ENCODE results near the gene COX6A2.
"Not testable (repeated sequence)": the region's sequence is repeated elsewhere in the genome, so short reads cannot be mapped to it uniquely, and the experiment has no call there.

DNA sequence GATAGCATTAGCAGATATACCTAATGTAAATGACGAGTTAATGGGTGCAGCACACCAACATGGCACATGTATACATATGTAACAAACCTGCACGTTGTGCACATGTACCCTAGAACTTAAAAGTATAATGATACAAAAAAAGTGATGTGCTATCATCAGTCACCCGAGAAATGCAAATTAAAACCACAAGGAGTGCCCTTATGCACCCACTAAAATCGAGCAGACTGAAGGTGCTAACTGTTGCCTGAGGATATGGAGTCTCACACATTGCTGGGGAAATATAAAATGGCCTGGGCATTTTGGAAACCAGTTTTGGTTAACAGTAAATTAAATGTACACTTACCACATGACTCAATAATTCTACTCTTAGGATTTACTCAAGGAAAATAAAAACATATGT, 10.9 kb upstream of the COX6A2 start:
- TF ChIP-seq, protein P1, sequence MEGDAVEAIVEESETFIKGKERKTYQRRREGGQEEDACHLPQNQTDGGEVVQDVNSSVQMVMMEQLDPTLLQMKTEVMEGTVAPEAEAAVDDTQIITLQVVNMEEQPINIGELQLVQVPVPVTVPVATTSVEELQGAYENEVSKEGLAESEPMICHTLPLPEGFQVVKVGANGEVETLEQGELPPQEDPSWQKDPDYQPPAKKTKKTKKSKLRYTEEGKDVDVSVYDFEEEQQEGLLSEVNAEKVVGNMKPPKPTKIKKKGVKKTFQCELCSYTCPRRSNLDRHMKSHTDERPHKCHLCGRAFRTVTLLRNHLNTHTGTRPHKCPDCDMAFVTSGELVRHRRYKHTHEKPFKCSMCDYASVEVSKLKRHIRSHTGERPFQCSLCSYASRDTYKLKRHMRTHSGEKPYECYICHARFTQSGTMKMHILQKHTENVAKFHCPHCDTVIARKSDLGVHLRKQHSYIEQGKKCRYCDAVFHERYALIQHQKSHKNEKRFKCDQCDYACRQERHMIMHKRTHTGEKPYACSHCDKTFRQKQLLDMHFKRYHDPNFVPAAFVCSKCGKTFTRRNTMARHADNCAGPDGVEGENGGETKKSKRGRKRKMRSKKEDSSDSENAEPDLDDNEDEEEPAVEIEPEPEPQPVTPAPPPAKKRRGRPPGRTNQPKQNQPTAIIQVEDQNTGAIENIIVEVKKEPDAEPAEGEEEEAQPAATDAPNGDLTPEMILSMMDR (IDR thresholded peaks at IDR 0.05; ENCODE audit: low read length): not testable (repeated sequence)
- TF ChIP-seq EZH2 (optimal IDR thresholded peaks at IDR 0.05; ENCODE audit: low read depth, low read length); EZH2phosphoT487 (IDR thresholded peaks at IDR 0.05; ENCODE audit: low read length): not testable (repeated sequence)
